ENCODE results near the gene MAST4.

The MAST4 gene

GRCh38 chr5:66606713-66607112 is 10.5 kb downstream of the MAST4 start:
- DNase-seq, result no peak

- DNase-seq, result no peak
These were observed 12.3 kb downstream of the MAST4 start for GRCh38 chr5:66608501-66608900.

- no peak for DNase-seq
These were observed 13.4 kb downstream of the MAST4 start for GRCh38 chr5:66609615-66610014.

- no peak for DNase-seq
These were observed 16.0 kb downstream of the MAST4 start for GRCh38 chr5:66612226-66612625.

- DNase-seq, result no peak
These were observed 18.9 kb downstream of the MAST4 start for GRCh38 chr5:66615136-66615535.

- DNase-seq, result no peak
These were observed 19.7 kb downstream of the MAST4 start for GRCh38 chr5:66615894-66616293.

- DNase-seq, result peak; percentile 16
These were observed 20.5 kb downstream of the MAST4 start for GRCh38 chr5:66616520-66617225.

GRCh38 chr5:66617226-66617861 is 21.2 kb downstream of the MAST4 start:
- DNase-seq, result no peak

GRCh38 chr5:66617991-66618768 is 22.0 kb downstream of the MAST4 start:
- no peak for DNase-seq

- no peak for DNase-seq
These were observed 24.5 kb downstream of the MAST4 start for GRCh38 chr5:66620711-66621110.

- no peak for DNase-seq
These were observed 25.0 kb downstream of the MAST4 start for GRCh38 chr5:66621146-66621545.

- DNase-seq, result no peak
These were observed 25.5 kb downstream of the MAST4 start for GRCh38 chr5:66621736-66622135.

GRCh38 chr5:66628561-66628960 is 32.4 kb downstream of the MAST4 start:
- no peak for DNase-seq

- DNase-seq, result no peak
These were observed 33.3 kb downstream of the MAST4 start for GRCh38 chr5:66629446-66629845.

- no peak for DNase-seq
These were observed 37.6 kb downstream of the MAST4 start for GRCh38 chr5:66633754-66634153.

- no peak for DNase-seq
These were observed 38.4 kb downstream of the MAST4 start for GRCh38 chr5:66634601-66635000.

GRCh38 chr5:66637994-66638393 is 41.8 kb downstream of the MAST4 start:
- no peak for DNase-seq

GRCh38 chr5:66639037-66639436 is 42.8 kb downstream of the MAST4 start:
- no peak for DNase-seq

- DNase-seq, result peak; percentile 62
These were observed 46.3 kb downstream of the MAST4 start for GRCh38 chr5:66642538-66642937.

- DNase-seq, result no peak
These were observed 47.2 kb downstream of the MAST4 start for GRCh38 chr5:66643387-66643786.

GRCh38 chr5:66644111-66644510 is 47.9 kb downstream of the MAST4 start:
- DNase-seq, result no peak

- no peak for DNase-seq
These were observed 48.8 kb downstream of the MAST4 start for GRCh38 chr5:66645039-66645438.

GRCh38 chr5:66646570-66646969 is 50.4 kb downstream of the MAST4 start:
- DNase-seq, result peak; percentile 12
